NCI-H524 (cell line): ENCODE measurements around the gene ONECUT3.
"Not testable (repeated sequence)": the region's sequence is repeated elsewhere in the genome, so short reads cannot be mapped to it uniquely, and the experiment has no call there.

ENCODE experiments used
- DNase-seq, 2 experiments: peaks; one replicate each; lab custom pipeline; 2025; lab: John Stamatoyannopoulos, UW

Gene ONECUT3

GRCh38 chr19:1794424-1795172, 41.3 kb downstream of the ONECUT3 start:
- DNase-seq, result peak in 1 of 2 experiments; percentile 25

DNA sequence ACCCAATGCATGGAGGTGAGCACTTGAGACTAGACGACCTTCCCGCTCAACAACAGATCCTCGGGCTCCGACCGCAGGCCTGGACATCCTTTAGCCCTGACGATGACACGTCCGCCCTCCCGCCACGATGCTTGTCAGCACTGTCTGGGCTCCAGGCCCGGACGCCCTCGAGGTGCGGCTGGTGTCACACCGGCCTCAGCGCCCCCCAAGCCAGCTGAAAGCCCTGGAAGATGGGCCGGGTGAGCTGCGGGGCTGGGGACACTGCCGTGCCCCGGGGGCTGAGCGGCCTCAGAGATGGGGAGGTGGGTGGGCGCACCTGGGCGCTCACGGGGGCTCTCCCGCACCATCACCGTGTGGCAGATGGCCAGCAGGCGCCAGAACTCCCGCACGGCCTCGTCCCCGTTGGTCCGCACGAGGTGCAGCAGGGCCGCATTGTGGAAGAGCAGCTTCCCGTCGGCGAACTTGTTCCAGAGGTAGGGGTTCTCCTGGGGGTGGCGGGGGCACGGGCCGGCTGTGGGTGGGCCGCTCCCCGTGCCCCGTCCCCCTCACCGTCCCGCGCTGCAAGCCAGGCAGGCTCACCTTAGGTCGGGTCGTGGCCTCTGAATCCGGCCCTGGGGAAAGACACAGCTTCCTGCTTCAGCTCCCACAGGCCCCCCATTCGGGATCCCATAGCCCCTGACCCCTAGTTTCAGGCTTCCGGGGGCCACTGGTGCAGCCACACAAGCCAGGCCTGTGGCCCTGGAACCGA, 43.3 kb downstream of the ONECUT3 start:
- peak in 1 of 2 experiments; percentile 64 for DNase-seq

DNA sequence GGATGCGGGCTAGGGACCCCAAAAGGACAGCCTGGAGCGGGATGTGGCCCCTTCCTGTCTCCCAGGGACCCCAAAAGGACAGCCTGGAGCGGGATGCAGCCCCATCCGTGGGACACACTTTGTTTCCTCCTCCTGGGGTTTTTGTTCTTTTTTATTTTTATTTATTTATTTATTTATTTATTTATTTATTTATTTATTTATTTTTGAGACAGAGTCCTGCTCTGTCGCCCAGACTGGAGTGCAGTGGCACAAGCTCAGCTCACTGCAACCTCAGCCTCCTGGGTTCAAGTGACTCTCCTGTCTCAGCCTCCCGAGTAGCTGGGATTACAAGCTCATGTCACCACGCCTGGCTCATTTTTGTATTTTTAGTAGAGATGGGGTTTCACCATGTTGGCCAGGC, 44.0 kb downstream of the ONECUT3 start:
- not testable (repeated sequence) for DNase-seq

GRCh38 chr19:1799695-1800342, 46.5 kb downstream of the ONECUT3 start:
- DNase-seq, result peak; percentile 85 to 94

- DNase-seq, result no peak
Measured at GRCh38 chr19:1804858-1805257, 51.6 kb downstream of the ONECUT3 start.

DNA sequence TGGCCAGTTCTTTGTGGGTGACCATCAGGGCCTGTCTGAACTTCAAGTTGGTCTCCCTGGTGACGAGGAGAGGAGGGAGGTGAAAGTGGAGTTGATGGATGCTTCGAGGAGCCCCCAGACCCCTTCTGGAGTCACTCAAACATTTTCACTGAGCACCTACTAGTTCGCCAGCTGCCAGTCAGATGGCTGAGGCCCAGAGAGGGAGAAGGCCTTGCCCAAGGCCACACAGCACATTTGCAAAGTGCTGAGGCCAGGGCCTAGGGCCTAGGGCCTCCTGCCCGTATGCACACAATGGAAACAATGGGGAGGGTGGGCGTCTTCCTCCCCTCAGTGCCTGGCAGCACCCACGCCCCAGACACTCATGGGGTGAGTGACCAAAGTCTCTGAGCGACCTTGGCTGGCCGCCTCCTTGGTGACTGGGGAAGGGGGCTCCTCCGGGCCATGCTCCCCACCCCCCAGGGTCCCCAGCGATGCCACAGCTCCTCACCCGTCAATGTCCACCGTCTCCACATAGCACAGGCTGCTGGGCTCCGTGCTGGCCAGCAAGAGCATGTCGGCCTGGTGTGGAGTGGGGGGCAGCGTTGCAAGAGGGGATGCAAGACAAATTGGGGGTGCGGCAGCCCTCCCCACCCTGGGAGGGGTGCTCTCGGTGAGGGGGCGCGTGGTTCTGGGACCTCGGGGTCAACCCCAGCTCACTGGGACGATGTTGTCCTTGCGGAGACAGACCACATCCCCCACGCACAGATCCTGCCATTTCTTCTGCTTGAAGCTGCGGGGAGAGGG, 52.3 kb downstream of the ONECUT3 start:
- DNase-seq, result no peak

DNA sequence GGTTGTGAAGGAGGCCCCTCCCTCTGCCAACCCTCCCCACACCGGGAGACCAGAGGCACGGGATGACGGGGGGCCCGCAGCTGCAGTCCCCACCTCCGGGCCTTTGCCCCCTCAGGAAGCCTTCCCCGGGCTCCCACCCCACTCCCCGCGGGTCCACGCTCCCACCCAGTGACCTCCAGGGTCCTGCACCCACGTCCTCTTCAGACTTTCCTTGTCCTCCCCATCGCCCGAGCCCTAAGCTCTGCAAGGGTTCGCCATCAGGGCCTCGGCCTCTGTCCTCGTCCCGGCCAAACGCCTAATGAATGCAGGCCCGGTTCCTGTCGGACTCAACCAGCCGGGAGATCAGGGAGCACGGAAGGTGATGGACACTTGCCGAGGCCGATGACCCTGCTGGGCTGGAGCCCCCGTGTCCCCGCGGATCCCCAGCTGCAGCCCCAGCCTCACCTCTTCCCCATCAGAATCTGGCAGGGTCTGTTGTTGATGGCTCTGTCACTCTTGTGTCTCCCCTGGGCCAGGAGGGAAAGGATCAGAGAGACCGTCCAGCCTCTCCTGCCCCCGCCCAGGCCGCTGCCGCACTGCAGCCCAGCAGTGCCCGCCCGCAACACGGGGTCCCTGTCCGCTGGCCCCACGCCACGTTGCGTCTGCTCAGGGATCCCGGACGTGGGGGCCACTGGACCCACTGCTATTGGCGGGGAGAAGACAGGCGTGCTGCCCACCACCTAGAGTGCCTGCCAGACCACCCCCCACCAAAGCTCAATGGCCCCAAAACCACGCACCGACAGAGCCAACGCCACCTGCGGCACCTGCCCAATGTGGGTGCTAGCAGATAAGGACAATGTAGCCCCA, 53.1 kb downstream of the ONECUT3 start:
- no peak for DNase-seq

- DNase-seq, result no peak
Measured at GRCh38 chr19:1807030-1807694, 53.9 kb downstream of the ONECUT3 start.

GRCh38 chr19:1807695-1808394, 54.5 kb downstream of the ONECUT3 start:
- no peak for DNase-seq

DNA sequence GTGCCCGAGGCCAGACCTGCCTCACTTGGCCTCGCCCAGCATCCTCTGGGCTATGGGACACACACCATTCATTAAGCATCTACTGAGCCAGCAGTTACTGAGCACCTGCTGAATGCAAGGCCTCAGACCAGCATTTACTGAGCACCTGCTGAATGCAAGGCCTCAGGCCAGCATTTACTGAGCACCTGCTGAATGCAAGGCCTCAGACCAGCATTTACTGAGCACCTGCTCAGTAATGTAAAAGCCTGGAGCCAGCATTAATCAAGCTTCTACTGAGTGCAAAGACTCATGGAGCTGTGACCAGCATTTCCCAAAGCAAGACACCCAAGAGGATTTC, 55.1 kb downstream of the ONECUT3 start:
- DNase-seq, result no peak

DNA sequence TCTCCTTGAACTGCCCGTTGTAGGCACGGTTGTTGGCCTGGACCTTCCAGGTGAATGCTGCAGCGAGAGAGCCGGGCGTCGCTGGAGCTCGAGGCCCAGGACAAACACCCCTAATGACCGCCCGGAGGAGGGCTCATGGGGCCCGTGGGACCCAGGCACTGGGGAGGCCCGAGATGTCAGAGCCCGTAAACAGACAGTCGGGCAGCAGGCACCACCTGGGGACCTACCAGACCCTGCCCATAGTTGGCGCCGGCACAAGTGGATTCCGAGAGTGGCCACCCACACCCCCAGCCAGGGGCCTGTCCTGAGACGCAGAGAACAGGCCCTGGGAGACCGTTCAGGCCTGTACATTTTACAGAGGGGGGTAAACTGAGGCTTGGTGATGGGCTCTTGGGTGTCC, 56.4 kb downstream of the ONECUT3 start:
- DNase-seq, result no peak

GRCh38 chr19:1810439-1811160, 57.3 kb downstream of the ONECUT3 start:
- no peak for DNase-seq

DNA sequence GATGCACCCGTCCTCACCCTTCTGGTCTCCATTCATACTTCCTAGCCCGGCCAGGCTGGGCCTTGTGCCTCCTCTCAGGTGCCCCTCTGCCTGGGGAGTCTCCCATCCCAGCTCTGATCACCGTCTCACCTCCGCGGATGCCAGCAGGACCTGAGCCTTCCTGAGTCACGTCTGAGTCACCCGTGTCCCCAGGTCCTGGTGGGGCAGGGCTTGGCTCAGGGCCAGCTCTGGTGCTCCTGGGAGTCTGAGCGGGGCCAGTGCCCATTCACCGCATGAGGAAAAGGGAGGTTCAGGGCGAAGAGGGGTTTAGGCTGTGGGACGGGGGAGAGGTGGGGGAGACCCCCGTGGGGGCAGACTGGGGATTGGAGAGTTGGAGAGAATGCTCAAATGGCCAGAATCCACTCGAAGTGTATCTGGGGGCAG, 58.2 kb downstream of the ONECUT3 start:
- peak in 1 of 2 experiments; percentile 29 for DNase-seq

- no peak for DNase-seq
Measured at GRCh38 chr19:1811942-1812425, 58.7 kb downstream of the ONECUT3 start, which contains the start of gene ATP8B3. TSS of gene ATP8B3 (minus strand) at chr19:1812276. CDS start at chr19:1811736, 540 bp downstream.

- DNase-seq, result peak; percentile 84 to 94
Measured at GRCh38 chr19:1812426-1813191, 59.3 kb downstream of the ONECUT3 start.

- DNase-seq, result no peak
Measured at GRCh38 chr19:1813192-1814182, 60.2 kb downstream of the ONECUT3 start.

- no peak for DNase-seq
Measured at GRCh38 chr19:1814391-1814790, 61.1 kb downstream of the ONECUT3 start.
